Tibial nerve (tissue), 3 donors: ENCODE data around the gene SFXN5.

Source experiments
- POLR2A ChIP-seq, 2 donors: fragments of 450-650 bp; IDR thresholded peaks; one replicate each; pipeline ENCODE4 v1.6.1; 2017; ENCODE audit warnings: antibody characterized with exemption in 2 of 2, mild to moderate bottlenecking in 2 of 2, moderate library complexity in 2 of 2
- TF ChIP-seq, protein P1 (sequence below), 5 experiments: fragments of 200-600 bp in 3 of 5; fragments of 450-650 bp in 2 of 5; sonication (generic) in 3 of 5; IDR thresholded peaks; one replicate each; pipeline ENCODE4 v1.5.1; 2016 to 2019; ENCODE audit warnings: antibody characterized with exemption in 5 of 5, mild to moderate bottlenecking in 3 of 5, moderate library complexity in 2 of 5

DNA sequence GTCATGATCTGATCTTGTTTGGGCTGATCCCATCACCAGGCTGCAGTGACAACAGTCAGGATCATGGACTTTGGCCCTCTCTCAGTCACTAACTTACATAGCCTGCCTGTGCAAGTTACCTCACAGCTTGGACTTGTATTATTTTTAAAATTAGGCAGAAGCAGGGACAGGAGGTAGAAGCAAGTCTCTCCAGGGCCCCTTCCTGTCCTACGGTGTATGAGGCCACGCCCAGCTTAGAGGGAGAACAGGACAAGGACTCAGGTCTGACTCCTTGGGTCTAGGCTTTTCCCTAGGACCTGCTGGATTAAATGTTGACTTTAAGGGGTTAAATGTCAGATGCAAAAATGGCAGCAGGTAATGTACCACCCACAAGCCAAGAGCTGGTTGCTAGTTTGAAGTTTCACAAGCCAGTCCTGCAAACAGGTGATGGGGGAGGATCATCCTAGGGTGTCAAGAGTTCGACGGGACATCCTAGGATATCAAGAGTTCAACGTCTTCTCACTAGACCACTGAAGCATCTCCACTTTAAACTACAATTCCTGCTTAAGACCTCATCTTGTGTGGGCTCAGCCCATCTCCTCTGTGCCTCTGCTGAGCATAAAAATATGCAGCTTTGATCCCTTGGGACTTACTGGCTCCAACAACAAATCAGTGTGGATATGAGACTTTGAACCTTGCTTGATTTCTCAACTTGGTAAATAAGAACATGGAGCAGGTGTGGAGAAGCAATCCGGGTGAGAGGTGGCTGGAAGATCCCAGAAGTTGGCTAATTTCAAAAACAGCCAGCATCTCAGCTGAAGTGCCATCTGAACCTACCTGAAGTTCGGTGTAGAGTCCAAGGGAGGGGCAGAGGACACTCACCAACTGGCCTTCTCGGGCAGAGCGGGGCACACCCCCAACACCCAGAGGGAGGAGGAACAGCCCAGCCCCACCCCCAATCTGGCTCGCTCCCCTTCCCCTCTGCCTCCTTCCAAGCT, 39.5 kb downstream of the SFXN5 start:
- TF ChIP-seq, protein P1, sequence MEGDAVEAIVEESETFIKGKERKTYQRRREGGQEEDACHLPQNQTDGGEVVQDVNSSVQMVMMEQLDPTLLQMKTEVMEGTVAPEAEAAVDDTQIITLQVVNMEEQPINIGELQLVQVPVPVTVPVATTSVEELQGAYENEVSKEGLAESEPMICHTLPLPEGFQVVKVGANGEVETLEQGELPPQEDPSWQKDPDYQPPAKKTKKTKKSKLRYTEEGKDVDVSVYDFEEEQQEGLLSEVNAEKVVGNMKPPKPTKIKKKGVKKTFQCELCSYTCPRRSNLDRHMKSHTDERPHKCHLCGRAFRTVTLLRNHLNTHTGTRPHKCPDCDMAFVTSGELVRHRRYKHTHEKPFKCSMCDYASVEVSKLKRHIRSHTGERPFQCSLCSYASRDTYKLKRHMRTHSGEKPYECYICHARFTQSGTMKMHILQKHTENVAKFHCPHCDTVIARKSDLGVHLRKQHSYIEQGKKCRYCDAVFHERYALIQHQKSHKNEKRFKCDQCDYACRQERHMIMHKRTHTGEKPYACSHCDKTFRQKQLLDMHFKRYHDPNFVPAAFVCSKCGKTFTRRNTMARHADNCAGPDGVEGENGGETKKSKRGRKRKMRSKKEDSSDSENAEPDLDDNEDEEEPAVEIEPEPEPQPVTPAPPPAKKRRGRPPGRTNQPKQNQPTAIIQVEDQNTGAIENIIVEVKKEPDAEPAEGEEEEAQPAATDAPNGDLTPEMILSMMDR (IDR thresholded peaks at IDR 0.05) = no peak
- no peak for TF ChIP-seq POLR2A (IDR thresholded peaks at IDR 0.05)
